OCI-LY7 (cell line): Measurements from ENCODE around the gene GPR35. TPM values are rescaled to one million over a fixed set of nuclear protein-coding genes. Genes with fewer than 3 reads are reported as not detected.

Experiments used
- BruUV-seq: library from RNA; stranded (reverse); fragments of 400-500 nt; replicated peaks from 2 replicates; lab custom pipeline; 2021; lab: Mats Ljungman, UMichigan
- CTCF ChIA-PET: fragments of 300-600 bp; sonication (Branson Sonifier 250); formaldehyde crosslinking; loops from one replicate; lab custom pipeline; 2022; ENCODE audit warnings: antibody characterized with exemption; ENCODE audit not compliant: unreplicated experiment; lab: Charles Lee
- POLR2A ChIA-PET: fragments of 300-600 bp; sonication (Branson Sonifier 250); formaldehyde crosslinking; loops from one replicate; lab custom pipeline; 2022; ENCODE audit warnings: antibody characterized with exemption; lab: Charles Lee
- DNase-seq: peaks from one replicate; pipeline ENCODE4 v3.0.0-alpha.2; 2015; ENCODE audit warnings: low spot score
- H2AFZ ChIP-seq: fragments of 200-600 bp; sonication (generic), shearing (Covaris generic); 2 replicates; pipeline ENCODE4 v1.6.1; 2014; ENCODE audit warnings: mild to moderate bottlenecking, antibody characterized with exemption, low read length, moderate library complexity
- H3K27ac ChIP-seq: fragments of 200-600 bp; sonication (generic); 2 replicates; pipeline ENCODE4 v1.5.1; 2014; ENCODE audit warnings: mixed run types, low read depth, mild to moderate bottlenecking, moderate library complexity, low read length, inconsistent platforms; ENCODE audit not compliant: poor library complexity, severe bottlenecking
- H3K36me3 ChIP-seq: fragments of 200-600 bp; sonication (generic); 2 replicates; pipeline ENCODE4 v1.6.1; 2014; ENCODE audit warnings: mild to moderate bottlenecking, antibody characterized with exemption, low read length, moderate library complexity, mixed read lengths; ENCODE audit not compliant: insufficient read depth
- H3K4me1 ChIP-seq: fragments of 200-600 bp; sonication (generic); 2 replicates; pipeline ENCODE4 v1.5.1; 2014; ENCODE audit warnings: mild to moderate bottlenecking, low read length; ENCODE audit not compliant: insufficient read depth, poor library complexity, severe bottlenecking
- H3K4me2 ChIP-seq: fragments of 200-600 bp; sonication (generic); 2 replicates; pipeline ENCODE4 v1.6.1; 2014; ENCODE audit warnings: mild to moderate bottlenecking, low read length
- H3K4me3 ChIP-seq: fragments of 200-600 bp; sonication (generic); 2 replicates; pipeline ENCODE4 v1.5.1; 2014; ENCODE audit warnings: mild to moderate bottlenecking, low read depth, low read length; ENCODE audit not compliant: poor library complexity, severe bottlenecking
- H3K79me2 ChIP-seq: fragments of 200-600 bp; sonication (generic); 2 replicates; pipeline ENCODE4 v1.6.1; 2016; ENCODE audit warnings: low read depth, mild to moderate bottlenecking, low read length, moderate library complexity, mixed read lengths; ENCODE audit not compliant: insufficient read depth
- H3K9me2 ChIP-seq: fragments of 200-600 bp; sonication (generic); 2 replicates; pipeline ENCODE4 v1.6.1; 2016; ENCODE audit warnings: mild to moderate bottlenecking, low read length, mixed read lengths; ENCODE audit not compliant: insufficient read depth
- H3K9me3 ChIP-seq: fragments of 200-600 bp; sonication (generic); 2 replicates; pipeline ENCODE4 v1.6.1; 2014; ENCODE audit warnings: mild to moderate bottlenecking, mixed run types, low read length, mixed read lengths
- H4K20me1 ChIP-seq: fragments of 200-600 bp; sonication (generic); 2 replicates; pipeline ENCODE4 v1.6.1; 2014; ENCODE audit warnings: mild to moderate bottlenecking, antibody characterized with exemption, low read length, moderate library complexity, mixed read lengths; ENCODE audit not compliant: insufficient read depth
- EZH2phosphoT487 ChIP-seq: fragments of 200-600 bp; sonication (generic); IDR thresholded peaks from 2 replicates; pipeline ENCODE4 v1.6.1; 2018; ENCODE audit warnings: low read depth, borderline replicate concordance, mild to moderate bottlenecking, mixed run types, antibody characterized with exemption, low read length, moderate library complexity, mixed read lengths
- intact Hi-C: fragments of 100-400 bp; cut with micrococcal nuclease; formaldehyde crosslinking; loops from one replicate; pipeline ENCODE4 v1.10.0; 2022; ENCODE audit not compliant: unreplicated experiment
- total RNA-seq, 2 experiments: library from RNA; depleted of rRNA in 1 of 2; stranded (reverse); fragments of >200 nt in 1 of 2; shearing (Covaris generic) in 1 of 2; gene quantifications; 2 replicates each; pipeline ENCODE4 v1.2.3, GENCODE V29; 2014 to 2022
- TF ChIP-seq, protein P1 (sequence below): fragments of 200-600 bp; sonication (generic); conservative IDR thresholded peaks from 2 replicates; pipeline ENCODE4 v1.5.1; 2014; ENCODE audit warnings: mild to moderate bottlenecking, antibody characterized with exemption, low read length, moderate library complexity, mixed read lengths

Gene GPR35
- total RNA-seq, 2 experiments from 2014 or later, result 0.88 to 2.4 TPM

DNA sequence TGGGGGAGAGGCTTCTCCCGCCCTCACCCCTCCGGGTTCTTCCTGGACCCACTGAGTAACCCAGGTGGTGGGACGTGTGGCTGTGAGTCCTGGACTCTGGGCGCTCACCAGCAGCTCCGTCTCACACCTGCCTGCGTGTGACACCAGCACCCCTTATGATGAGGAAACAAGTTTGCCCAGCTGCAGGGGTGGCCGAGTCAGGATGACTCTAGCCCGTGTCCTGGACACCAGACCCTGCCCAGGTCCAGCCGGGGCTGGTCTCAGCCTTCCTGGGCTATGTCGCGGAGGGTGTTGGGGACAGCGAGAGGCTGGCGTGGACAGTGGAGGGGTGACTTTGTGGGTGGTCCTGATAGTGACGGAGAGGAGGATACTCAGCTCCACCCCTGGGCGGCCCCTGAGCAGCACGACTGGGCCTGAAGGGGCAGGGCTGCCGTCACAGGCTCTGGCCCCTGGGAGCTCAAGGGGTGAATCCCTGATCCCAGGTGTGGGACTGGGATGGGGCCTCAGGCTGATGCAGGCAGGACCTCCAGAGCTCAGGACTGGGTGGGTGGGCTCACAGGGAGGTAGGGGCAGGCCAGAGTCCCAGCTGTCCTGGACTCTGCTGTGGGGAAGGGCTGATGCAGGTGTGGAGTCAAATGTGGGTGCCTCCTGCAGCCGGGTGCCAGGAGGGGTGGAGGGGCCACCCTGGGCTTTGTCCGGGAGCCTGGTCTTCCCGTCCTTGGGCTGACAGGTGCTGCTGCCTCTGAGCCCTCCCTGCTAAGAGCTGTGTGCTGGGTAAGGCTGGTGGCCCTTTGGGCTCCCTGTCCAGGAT is 3.7 kb downstream of the GPR35 start:
- no peak overlapping the region for H3K4me3 ChIP-seq
- ChIA-PET POLR2A (interaction anchor here (0.6 kb wide), 1 partner anchor 12 kb away, joined by 3 read pairs; no protein-coding TSS in a partner anchor), CTCF (interaction anchor here (0.6 kb wide), 1 partner anchor 797 kb away, joined by 3 read pairs; no protein-coding TSS in a partner anchor)
- H2AFZ ChIP-seq, result no peak overlapping the region
- no TSS peak for BruUV-seq
- no peak for DNase-seq
- H4K20me1 ChIP-seq, result no peaks in the 10 kb centered on the region
- H3K9me2 ChIP-seq, result no peaks in the 10 kb centered on the region
- no peaks in the 10 kb centered on the region for H3K4me1 ChIP-seq
- intact Hi-C loops, result no loop called here
- no peak overlapping the region for H3K4me2 ChIP-seq
- H3K79me2 ChIP-seq, result no peaks in the 10 kb centered on the region
- TF ChIP-seq, protein P1, sequence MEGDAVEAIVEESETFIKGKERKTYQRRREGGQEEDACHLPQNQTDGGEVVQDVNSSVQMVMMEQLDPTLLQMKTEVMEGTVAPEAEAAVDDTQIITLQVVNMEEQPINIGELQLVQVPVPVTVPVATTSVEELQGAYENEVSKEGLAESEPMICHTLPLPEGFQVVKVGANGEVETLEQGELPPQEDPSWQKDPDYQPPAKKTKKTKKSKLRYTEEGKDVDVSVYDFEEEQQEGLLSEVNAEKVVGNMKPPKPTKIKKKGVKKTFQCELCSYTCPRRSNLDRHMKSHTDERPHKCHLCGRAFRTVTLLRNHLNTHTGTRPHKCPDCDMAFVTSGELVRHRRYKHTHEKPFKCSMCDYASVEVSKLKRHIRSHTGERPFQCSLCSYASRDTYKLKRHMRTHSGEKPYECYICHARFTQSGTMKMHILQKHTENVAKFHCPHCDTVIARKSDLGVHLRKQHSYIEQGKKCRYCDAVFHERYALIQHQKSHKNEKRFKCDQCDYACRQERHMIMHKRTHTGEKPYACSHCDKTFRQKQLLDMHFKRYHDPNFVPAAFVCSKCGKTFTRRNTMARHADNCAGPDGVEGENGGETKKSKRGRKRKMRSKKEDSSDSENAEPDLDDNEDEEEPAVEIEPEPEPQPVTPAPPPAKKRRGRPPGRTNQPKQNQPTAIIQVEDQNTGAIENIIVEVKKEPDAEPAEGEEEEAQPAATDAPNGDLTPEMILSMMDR, result no peak
- no peak for TF ChIP-seq EZH2phosphoT487
- peaks cover 6% of the 10 kb centered on the region; the same call in 1 of the 2 replicates for H3K9me3 ChIP-seq
- no peak overlapping the region for H3K27ac ChIP-seq
- no peaks in the 10 kb centered on the region for H3K36me3 ChIP-seq

DNA sequence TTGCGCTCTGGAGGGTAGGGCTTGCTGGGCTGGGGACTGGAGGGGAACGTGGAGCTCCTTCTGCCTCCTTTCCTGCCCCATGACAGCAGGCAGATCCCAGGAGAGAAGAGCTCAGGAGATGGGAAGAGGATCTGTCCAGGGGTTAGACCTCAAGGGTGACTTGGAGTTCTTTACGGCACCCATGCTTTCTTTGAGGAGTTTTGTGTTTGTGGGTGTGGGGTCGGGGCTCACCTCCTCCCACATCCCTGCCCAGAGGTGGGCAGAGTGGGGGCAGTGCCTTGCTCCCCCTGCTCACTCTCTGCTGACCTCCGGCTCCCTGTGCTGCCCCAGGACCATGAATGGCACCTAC is 4.3 kb downstream of the GPR35 start:
- H3K36me3 ChIP-seq, result no peaks in the 10 kb centered on the region
- ChIA-PET POLR2A (no interaction called here), CTCF (no interaction called here)
- TF ChIP-seq, protein P1, result no peak
- no peak for TF ChIP-seq EZH2phosphoT487
- peaks cover 9% of the 10 kb centered on the region; the same call in 1 of the 2 replicates for H3K9me3 ChIP-seq
- intact Hi-C loops, result no loop called here
- no peak for DNase-seq
- H3K9me2 ChIP-seq, result no peaks in the 10 kb centered on the region
- H3K4me3 ChIP-seq, result no peak overlapping the region
- H3K27ac ChIP-seq, result no peak overlapping the region
- H4K20me1 ChIP-seq, result no peaks in the 10 kb centered on the region
- no TSS peak for BruUV-seq
- H3K4me2 ChIP-seq, result no peak overlapping the region
- no peaks in the 10 kb centered on the region for H3K79me2 ChIP-seq
- H2AFZ ChIP-seq, result no peak overlapping the region
- H3K4me1 ChIP-seq, result no peaks in the 10 kb centered on the region
